ENCODE measurements around the gene VPS37C.

Gene VPS37C

GRCh38 chr11:61119571-61119970 is 41.7 kb downstream of the VPS37C start:
- H3K27ac ChIP-seq = no peak overlapping the region
- TF ChIP-seq ZFX (IDR thresholded peaks at IDR 0.05; ENCODE audit: borderline replicate concordance) = no peak
- TF ChIP-seq, protein P1, sequence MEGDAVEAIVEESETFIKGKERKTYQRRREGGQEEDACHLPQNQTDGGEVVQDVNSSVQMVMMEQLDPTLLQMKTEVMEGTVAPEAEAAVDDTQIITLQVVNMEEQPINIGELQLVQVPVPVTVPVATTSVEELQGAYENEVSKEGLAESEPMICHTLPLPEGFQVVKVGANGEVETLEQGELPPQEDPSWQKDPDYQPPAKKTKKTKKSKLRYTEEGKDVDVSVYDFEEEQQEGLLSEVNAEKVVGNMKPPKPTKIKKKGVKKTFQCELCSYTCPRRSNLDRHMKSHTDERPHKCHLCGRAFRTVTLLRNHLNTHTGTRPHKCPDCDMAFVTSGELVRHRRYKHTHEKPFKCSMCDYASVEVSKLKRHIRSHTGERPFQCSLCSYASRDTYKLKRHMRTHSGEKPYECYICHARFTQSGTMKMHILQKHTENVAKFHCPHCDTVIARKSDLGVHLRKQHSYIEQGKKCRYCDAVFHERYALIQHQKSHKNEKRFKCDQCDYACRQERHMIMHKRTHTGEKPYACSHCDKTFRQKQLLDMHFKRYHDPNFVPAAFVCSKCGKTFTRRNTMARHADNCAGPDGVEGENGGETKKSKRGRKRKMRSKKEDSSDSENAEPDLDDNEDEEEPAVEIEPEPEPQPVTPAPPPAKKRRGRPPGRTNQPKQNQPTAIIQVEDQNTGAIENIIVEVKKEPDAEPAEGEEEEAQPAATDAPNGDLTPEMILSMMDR (IDR thresholded peaks at IDR 0.05) = no peak

DNA sequence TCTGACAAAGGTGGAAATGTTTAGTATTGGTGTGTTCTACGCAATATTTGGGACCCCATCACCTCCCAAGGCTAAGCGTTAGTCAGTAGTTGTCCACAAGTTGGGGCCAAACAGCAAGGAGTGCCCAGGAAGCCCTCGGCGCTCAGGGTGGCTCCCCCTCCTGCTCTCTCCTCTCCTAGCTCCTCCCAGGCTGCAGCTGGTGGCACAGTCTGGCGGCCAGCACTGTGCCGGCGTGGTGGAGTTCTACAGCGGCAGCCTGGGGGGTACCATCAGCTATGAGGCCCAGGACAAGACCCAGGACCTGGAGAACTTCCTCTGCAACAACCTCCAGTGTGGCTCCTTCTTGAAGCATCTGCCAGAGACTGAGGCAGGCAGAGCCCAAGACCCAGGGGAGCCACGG is 42.2 kb downstream of the VPS37C start:
- TF ChIP-seq ZFX (IDR thresholded peaks at IDR 0.05; ENCODE audit: borderline replicate concordance) = no peak
- TF ChIP-seq, protein P1 (IDR thresholded peaks at IDR 0.05) = no peak
- H3K27ac ChIP-seq = no peak overlapping the region

- no peak for TF ChIP-seq ZFX (IDR thresholded peaks at IDR 0.05; ENCODE audit: borderline replicate concordance)
- TF ChIP-seq, protein P1 (IDR thresholded peaks at IDR 0.05) = no peak
Observed at GRCh38 chr11:61118406-61118805, 42.8 kb downstream of the VPS37C start.

DNA sequence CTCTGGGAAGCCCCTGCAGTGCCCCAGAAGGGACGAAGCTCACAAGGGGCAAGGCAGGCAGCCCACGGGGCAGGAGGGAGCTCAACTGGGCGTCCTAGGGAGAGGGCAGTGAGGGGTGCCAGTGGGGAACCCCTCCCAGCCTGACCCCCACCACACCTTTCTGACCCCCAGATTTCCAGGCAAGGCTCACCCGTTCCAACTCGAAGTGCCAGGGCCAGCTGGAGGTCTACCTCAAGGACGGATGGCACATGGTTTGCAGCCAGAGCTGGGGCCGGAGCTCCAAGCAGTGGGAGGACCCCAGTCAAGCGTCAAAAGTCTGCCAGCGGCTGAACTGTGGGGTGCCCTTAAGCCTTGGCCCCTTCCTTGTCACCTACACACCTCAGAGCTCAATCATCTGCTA is 43.2 kb downstream of the VPS37C start:
- H3K27ac ChIP-seq = no peak overlapping the region
- TF ChIP-seq, protein P1 (IDR thresholded peaks at IDR 0.05) = no peak
- no peak for TF ChIP-seq ZFX (IDR thresholded peaks at IDR 0.05; ENCODE audit: borderline replicate concordance)

More at GRCh38 chr11:61118406-61118805, 42.8 kb downstream of the VPS37C start:
- no peak overlapping the region for H3K27ac ChIP-seq

GRCh38 chr11:61117168-61117520 is 44.1 kb downstream of the VPS37C start:
- no peak for TF ChIP-seq ZFX (IDR thresholded peaks at IDR 0.05; ENCODE audit: borderline replicate concordance)
- TF ChIP-seq, protein P1 (IDR thresholded peaks at IDR 0.05) = no peak
- H3K27ac ChIP-seq = no peak overlapping the region

DNA sequence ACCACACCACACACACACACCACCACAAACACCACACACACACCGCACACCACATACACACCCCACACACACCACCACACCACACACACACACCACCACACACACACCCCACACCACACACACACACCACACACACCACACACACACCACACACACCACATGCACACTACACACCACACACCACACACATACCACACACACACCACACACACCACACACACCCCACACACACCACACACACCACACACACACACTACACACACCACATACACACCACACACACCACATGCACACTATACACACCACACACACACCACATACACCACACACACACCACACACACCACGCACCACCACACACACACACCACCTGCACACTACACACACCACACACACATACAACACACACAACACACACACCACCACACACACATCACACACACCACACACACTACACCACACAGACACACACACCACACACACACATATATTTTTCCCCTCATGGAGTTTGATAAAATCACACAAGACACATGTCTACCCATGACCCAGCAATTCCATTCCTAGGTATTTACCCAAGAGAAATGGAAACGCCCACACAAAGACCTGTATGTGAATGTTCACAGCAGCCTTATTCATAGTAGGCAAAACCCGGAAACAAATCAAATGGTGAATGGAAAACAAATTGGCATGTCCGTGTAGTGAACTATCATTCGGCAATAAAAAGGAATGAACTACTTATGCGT is 44.6 kb downstream of the VPS37C start:
- TF ChIP-seq, protein P1 (IDR thresholded peaks at IDR 0.05) = no peak
- no peak for TF ChIP-seq ZFX (IDR thresholded peaks at IDR 0.05; ENCODE audit: borderline replicate concordance)
- no peak overlapping the region for H3K27ac ChIP-seq

DNA sequence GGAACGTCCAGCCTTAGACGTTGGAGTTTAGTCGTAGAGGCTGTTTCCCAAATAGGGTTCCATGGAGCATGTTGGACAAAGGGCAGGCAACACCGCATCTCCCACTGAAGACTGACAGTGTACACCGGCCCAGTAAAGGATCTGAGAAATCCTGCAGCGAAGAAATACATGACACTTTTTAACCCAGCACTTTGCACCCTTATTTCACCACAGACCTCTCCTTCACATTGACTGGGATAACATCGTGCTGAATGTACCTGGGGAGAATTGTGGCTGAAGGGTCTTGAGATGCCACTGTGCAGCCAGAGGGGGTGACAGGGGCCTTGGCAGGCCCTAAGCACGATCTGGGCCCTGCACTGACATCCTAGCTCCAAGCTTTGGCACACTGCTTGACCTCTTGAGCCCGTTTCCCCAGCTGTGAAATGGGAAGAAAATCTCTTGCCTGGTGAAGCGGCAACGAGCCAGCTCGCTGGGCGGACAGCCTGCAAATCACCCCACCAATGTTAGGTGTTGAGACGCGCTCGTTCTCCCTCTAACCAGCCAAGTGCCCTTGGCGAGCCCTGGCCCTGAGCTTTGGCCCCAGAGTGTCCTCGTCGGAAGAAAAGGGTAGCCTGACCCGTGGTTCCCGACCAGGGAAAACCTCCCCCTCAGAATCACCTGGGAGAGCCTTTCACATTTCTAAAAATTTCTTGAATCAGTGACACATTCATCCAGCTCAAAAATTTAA is 45.6 kb downstream of the VPS37C start:
- no peak overlapping the region for H3K27ac ChIP-seq
- no peak for TF ChIP-seq ZFX (IDR thresholded peaks at IDR 0.05; ENCODE audit: borderline replicate concordance)
- TF ChIP-seq, protein P1 (IDR thresholded peaks at IDR 0.05) = no peak

Data from 22Rv1 (cell line).